Measurements from ENCODE around the gene SH2D7.

SH2D7 gene

GRCh38 chr15:78077871-78078210 lies 14.5 kb upstream of the SH2D7 start:
- no peak for DNase-seq (ENCODE audit: low read depth, low spot score)

- DNase-seq (ENCODE audit: low read depth, low spot score), result no peak
Observed at GRCh38 chr15:78079298-78080087, 12.9 kb upstream of the SH2D7 start.

GRCh38 chr15:78080088-78080460 lies 12.3 kb upstream of the SH2D7 start:
- no peak for DNase-seq (ENCODE audit: low read depth, low spot score)

- DNase-seq (ENCODE audit: low read depth, low spot score), result no peak
Observed at GRCh38 chr15:78082106-78082742, 10.1 kb upstream of the SH2D7 start.

GRCh38 chr15:78082743-78083110 lies 9.6 kb upstream of the SH2D7 start:
- no peak for DNase-seq (ENCODE audit: low read depth, low spot score)

GRCh38 chr15:78083186-78083585 lies 9.2 kb upstream of the SH2D7 start:
- no peak for DNase-seq (ENCODE audit: low read depth, low spot score)

- DNase-seq (ENCODE audit: low read depth, low spot score), result no peak
Observed at GRCh38 chr15:78083687-78084448, 8.5 kb upstream of the SH2D7 start.

GRCh38 chr15:78084449-78084750 lies 8.0 kb upstream of the SH2D7 start:
- DNase-seq (ENCODE audit: low read depth, low spot score), result no peak

GRCh38 chr15:78085928-78086327 lies 6.4 kb upstream of the SH2D7 start:
- DNase-seq (ENCODE audit: low read depth, low spot score), result no peak

GRCh38 chr15:78087951-78088772 lies 4.2 kb upstream of the SH2D7 start:
- no peak for DNase-seq (ENCODE audit: low read depth, low spot score)

GRCh38 chr15:78088773-78089080 lies 3.6 kb upstream of the SH2D7 start:
- no peak for DNase-seq (ENCODE audit: low read depth, low spot score)

- DNase-seq (ENCODE audit: low read depth, low spot score), result no peak
Observed at GRCh38 chr15:78090422-78091063, 1.8 kb upstream of the SH2D7 start.

- DNase-seq (ENCODE audit: low read depth, low spot score), result no peak
Observed at GRCh38 chr15:78093242-78094020, 1.1 kb downstream of the SH2D7 start.

GRCh38 chr15:78097667-78098066 lies 5.3 kb downstream of the SH2D7 start:
- no peak for DNase-seq (ENCODE audit: low read depth, low spot score)

GRCh38 chr15:78098131-78098755 lies 5.9 kb downstream of the SH2D7 start:
- DNase-seq (ENCODE audit: low read depth, low spot score), result no peak

GRCh38 chr15:78100886-78101285 lies 8.5 kb downstream of the SH2D7 start:
- no peak for DNase-seq (ENCODE audit: low read depth, low spot score)

GRCh38 chr15:78101423-78102105 lies 9.2 kb downstream of the SH2D7 start:
- no peak for DNase-seq (ENCODE audit: low read depth, low spot score)

- DNase-seq (ENCODE audit: low read depth, low spot score), result no peak
Observed at GRCh38 chr15:78102211-78102610, 9.8 kb downstream of the SH2D7 start.

GRCh38 chr15:78102741-78103140 lies 10.4 kb downstream of the SH2D7 start:
- DNase-seq (ENCODE audit: low read depth, low spot score), result no peak

Measured in activated CD4-positive, CD25-positive, alpha-beta regulatory T cell treated with anti-CD3 and anti-CD28 coated beads, Interleukin-2, amount 50 U/mL, for 16 hours (primary cell).